Ammon's horn (tissue), 1 donor: Measurements from ENCODE around the gene EBI3.
"Not testable (repeated sequence)": the region's sequence is repeated elsewhere in the genome, so short reads cannot be mapped to it uniquely, and the experiment has no call there.

ENCODE experiments used
- DNase-seq: peaks from one replicate; pipeline ENCODE4 v3.0.0-alpha.2; 2016; ENCODE audit warnings: low spot score

EBI3 gene

GRCh38 chr19:4229179-4229931 is at the start of gene EBI3:
Gene EBI3 (plus strand): TSS chr19:4229523. CDS start chr19:4229551, 28 bp downstream.
- peak; percentile 39 for DNase-seq

DNA sequence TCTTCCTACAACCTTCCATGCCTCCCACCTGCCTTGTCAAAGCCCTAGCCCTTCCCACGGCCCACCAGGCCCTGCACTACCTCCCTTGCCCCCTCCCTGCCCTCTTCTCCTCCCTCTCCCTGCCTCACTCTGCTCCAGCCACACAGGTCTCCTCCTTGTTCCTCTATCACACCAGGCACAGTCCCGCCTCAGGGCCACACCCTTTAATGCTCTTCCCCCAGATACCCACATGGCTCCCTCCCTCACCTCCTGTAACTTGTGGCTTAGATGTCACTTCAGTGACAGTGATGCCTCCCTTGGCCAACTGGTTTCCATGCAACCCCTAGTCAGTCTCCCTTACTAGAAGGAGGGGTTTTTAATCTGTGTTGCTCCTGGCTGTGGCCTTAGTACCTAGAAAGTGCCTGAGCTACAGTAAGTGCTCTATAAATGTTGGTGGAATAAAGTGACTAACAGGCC is 48.2 kb upstream of the EBI3 start:
- DNase-seq: no peak

DNA sequence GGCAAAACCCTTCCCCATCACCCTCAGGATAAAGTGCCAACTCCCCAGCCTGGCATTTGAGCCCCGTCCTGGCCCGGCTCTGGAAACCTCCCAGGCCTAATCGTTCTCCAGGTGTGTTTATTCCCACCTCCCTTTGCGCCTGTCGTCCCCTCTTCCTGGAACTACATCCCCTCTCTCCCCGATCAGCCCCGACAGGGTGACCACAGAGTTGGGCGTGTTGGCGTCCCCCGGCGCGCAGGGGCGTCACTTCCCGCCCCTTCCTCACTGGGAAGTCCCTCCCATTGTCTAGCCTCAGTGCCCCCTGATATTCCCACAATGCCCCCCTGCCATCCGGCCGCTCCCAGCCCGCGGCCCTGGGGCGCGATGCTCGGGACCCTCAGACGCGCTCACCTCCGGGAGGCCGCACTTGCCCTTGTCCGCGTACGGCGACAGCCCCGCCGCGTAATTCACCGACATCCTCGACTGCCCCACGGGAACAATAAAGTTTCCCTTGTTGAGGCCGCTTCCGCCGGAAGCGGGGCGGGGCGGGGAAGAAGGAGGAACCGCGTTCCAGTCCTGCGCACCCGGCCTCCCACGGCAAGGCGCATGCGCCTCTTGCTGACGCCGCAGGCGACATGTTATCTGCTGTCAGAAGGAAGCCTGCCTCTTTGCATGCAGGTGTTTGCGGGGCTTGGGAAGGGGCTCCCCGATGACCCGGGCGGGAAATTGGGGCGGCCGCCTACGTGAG is 47.1 kb upstream of the EBI3 start, which contains the start of the genes ANKRD24 and SIRT6:
ANKRD24 (plus strand) TSS at position 606 of the 727 bp plus-strand sequence. CDS start 3,737 bp downstream, outside the sequence.
SIRT6 (minus strand) TSS at position 480 of the 727 bp plus-strand sequence; CDS start at position 456, 24 bp downstream.
- peak; percentile 95 for DNase-seq

GRCh38 chr19:4183967-4184717 is 45.2 kb upstream of the EBI3 start:
- no peak for DNase-seq

- DNase-seq: no peak
These were observed 44.5 kb upstream of the EBI3 start for GRCh38 chr19:4184718-4185352.

GRCh38 chr19:4185413-4186086 is 43.8 kb upstream of the EBI3 start:
- DNase-seq: no peak

- peak; percentile 55 for DNase-seq
These were observed 43.0 kb upstream of the EBI3 start for GRCh38 chr19:4186087-4186993.

- no peak for DNase-seq
These were observed 41.8 kb upstream of the EBI3 start for GRCh38 chr19:4187313-4188122.

DNA sequence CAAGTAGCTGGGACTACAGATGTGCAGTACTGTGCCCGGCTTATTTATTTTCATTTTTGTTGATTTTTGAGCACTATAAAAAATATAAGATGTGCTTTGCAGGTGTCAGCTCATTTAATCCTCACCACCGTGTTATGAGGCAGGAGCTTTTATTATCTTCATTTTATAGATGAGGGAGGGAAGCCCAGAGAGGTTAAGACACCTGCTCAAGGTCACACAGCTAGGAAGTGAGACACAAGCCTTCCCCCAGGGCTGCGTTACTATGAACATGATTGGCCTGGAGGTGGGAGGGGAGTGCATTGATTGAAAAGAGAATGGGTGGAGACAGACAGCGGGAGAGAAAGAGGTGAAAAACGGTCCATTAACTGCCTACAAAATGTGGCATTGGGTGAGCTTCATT is 39.7 kb upstream of the EBI3 start:
- DNase-seq: no peak

DNA sequence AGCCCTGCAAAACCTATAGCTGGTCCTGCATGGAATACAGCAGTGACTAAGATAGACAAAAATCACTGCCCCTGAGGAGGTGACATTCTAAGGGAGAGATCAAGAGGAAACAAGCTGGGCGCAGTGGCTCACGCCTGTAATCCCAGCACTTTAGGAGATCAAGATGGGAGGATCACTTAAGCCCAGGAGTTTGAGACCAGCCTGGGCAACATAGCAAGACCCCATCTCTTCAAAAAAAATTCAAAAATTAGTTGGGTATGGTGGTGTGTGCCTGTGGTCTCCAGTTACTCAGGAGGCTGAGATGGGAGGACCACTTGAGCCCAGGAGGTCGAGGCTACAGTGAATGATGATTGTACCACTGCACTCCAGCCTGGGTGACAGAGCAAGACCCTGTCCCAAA is 36.8 kb upstream of the EBI3 start:
- DNase-seq: not testable (repeated sequence)

GRCh38 chr19:4194353-4194752 is 35.0 kb upstream of the EBI3 start:
- DNase-seq: no peak

GRCh38 chr19:4196009-4196408 is 33.3 kb upstream of the EBI3 start:
- no peak for DNase-seq

GRCh38 chr19:4196587-4197148 is 32.7 kb upstream of the EBI3 start:
- no peak for DNase-seq

- DNase-seq: no peak
These were observed 32.1 kb upstream of the EBI3 start for GRCh38 chr19:4197228-4197624.

DNA sequence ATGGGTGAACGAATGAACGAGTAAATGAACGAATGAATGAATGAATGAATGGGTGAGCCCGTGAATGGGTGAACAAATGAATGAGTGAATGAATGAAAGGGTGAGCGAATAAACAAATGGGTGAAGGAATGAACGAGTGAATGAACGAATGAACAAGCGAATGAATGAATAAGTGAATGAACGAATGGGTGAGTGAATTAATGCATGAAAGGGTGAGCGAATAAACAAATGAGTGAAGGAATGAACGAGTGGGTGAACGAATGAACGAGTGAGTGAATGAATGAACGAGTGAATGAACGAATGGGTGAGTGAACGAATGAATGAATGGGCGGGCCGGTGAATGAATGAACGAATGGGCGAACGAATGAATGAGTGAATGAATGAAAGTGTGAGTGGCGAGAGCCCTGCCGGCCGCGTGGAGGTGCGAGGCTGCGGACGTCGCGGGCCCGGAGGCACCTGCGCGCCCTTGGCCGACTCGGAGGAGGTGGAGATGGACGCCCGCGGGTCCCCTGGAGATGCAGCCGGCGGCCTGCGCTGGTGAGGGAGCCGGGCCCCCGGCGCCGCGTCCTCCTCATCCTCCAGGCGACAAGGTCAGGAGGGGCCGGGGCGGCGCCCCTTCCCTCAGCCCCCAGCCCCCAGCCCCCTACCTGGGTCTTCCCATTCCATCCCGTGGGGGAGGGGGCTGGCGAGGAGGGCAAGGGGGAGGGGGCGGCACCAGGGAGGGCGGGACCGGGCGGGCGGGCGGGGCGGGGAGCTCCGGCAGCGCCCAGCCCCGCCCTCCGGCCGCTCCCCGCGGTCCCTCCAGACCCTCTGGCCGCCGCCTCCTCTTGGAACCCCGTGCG is 31.5 kb upstream of the EBI3 start:
- no peak for DNase-seq

DNA sequence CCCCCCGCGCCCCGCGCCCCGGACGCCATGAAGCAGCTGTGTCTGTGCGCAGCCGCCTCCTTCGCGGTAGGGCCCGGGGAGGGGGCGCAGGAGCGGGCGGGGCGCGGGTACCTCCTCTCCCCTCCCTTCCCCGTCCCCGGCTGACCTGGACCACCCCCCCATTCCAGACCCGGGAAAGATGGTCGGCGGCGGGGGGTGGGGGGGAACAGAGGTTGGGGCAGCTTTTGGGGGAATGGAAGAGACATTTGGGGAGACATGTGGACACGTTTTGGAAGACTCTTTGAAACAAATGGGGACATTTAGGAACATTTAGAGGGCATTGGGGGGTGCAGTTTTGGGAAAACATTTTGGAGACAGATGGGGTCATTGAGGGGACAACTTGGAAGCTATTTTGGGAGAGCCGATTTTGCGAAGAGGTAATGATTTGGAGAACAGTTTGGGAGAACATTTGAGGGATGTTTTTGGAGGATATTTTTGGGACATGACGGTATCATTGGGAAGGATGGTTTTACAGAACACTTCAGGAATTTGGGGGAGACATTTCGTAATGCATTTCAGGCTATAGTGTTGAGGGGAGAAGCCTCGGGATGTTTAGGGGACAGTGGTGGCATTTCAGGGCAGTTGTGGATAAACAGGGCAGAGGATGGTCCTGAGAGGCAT is 30.7 kb upstream of the EBI3 start:
- no peak for DNase-seq

GRCh38 chr19:4199699-4200293 is 29.5 kb upstream of the EBI3 start:
- DNase-seq: no peak
